AG04450 (cell line): Measurements from ENCODE around the gene CFDP1. TPM values are rescaled to one million over a fixed set of nuclear protein-coding genes. Genes with fewer than 3 reads are reported as not detected.
"Not testable (repeated sequence)": the region's sequence is repeated elsewhere in the genome, so short reads cannot be mapped to it uniquely, and the experiment has no call there.

Source experiments
- CTCF ChIA-PET: fragments of 300-600, 350-600 bp; formaldehyde crosslinking; extraction: SDS; loops from one replicate; lab custom pipeline; 2022; ENCODE audit warnings: antibody characterized with exemption, inconsistent platforms; lab: Charles Lee
- POLR2A ChIA-PET: fragments of 350-600 bp; formaldehyde crosslinking; extraction: SDS; loops from one replicate; lab custom pipeline; 2021; ENCODE audit warnings: antibody characterized with exemption, inconsistent platforms; lab: Yijun Ruan, JAX
- DNase-seq: peaks from one replicate; pipeline ENCODE4 v3.0.0-alpha.2; 2011; ENCODE audit warnings: low read depth, low spot score
- H3K27ac ChIP-seq: one replicate; pipeline ENCODE4 v1.5.1; 2012; ENCODE audit warnings: low read depth, low read length, control low read depth
- H3K27me3 ChIP-seq: one replicate; pipeline ENCODE4 v1.6.0; 2012; ENCODE audit warnings: low read length; ENCODE audit not compliant: control insufficient read depth, insufficient read depth
- H3K4me3 ChIP-seq: 2 replicates; pipeline ENCODE4 v1.5.1; 2011; ENCODE audit warnings: mild to moderate bottlenecking, low read depth, low read length, control low read depth
- H3K9me3 ChIP-seq: 2 replicates; pipeline ENCODE4 v1.5.1; 2012; ENCODE audit warnings: low read length; ENCODE audit not compliant: control insufficient read depth, insufficient read depth
- CTCF ChIP-seq: IDR thresholded peaks from 2 replicates; pipeline ENCODE4 v1.5.1; 2011; ENCODE audit warnings: low read depth, low read length, control low read depth, inconsistent platforms
- polyA plus RNA-seq: library from polyadenylated mRNA; depleted of rRNA; stranded (reverse); fragments of >200 nt; gene quantifications from 2 replicates; pipeline ENCODE4 v1.2.3, GENCODE V29; 2011

The CFDP1 gene
- polyA plus RNA-seq, 1 experiment = 81.6 TPM

GRCh38 chr16:75472908-75473877 is 39.9 kb upstream of the CFDP1 start:
- ChIA-PET CTCF (interaction anchor here (0.5 to 5.5 kb wide), 16 partner anchors 9 to 293 kb away, joined by 3 to 53 read pairs (median 7); partner anchors contain the start of genes ADAT1 and TMEM231), POLR2A (no interaction called here)
- Histone ChIP-seq H3K9me3 (no peaks in the 10 kb centered on the region), H3K27me3 (peaks cover 4% of the 10 kb centered on the region), H3K27ac (no peak overlapping the region), H3K4me3 (no peak overlapping the region)
- DNase-seq = no peak
- no peak for TF ChIP-seq CTCF

- H3K27me3 ChIP-seq = no peaks in the 10 kb centered on the region
- CTCF ChIA-PET = interaction anchor here (0.6 to 5.5 kb wide), 34 partner anchors 8 to 295 kb away, joined by 3 to 53 read pairs (median 4); partner anchors contain the start of genes ADAT1, CFDP1, CHST6 and TMEM231
- H3K9me3 ChIP-seq = no peaks in the 10 kb centered on the region
- H3K4me3 ChIP-seq = no peak overlapping the region
- POLR2A ChIA-PET = no interaction called here
- DNase-seq = peak; percentile 24
- no peak overlapping the region for H3K27ac ChIP-seq
- TF ChIP-seq CTCF = peak; percentile 78
These were observed 38.7 kb upstream of the CFDP1 start for GRCh38 chr16:75471723-75472633.

- POLR2A ChIA-PET = interaction anchor here (0.6 kb wide), 1 partner anchor 257 kb away, joined by 3 read pairs; no protein-coding TSS in a partner anchor
- DNase-seq = no peak
- no peak for TF ChIP-seq CTCF
- CTCF ChIA-PET = interaction anchor here (0.6 to 1.1 kb wide), 6 partner anchors 28 to 1235 kb away, joined by 3 to 9 read pairs (median 3); no protein-coding TSS in a partner anchor
- no peaks in the 10 kb centered on the region for H3K27me3 ChIP-seq
- no peaks in the 10 kb centered on the region for H3K9me3 ChIP-seq
- no peak overlapping the region for H3K4me3 ChIP-seq
- H3K27ac ChIP-seq = no peak overlapping the region
These were observed 33.5 kb upstream of the CFDP1 start for GRCh38 chr16:75466760-75467159.

GRCh38 chr16:75464122-75464918 is 31.0 kb upstream of the CFDP1 start, which contains the start of gene TMEM170A:
Gene TMEM170A, minus strand, starts transcription at chr16:75464689. Its CDS starts 89 bp downstream, at chr16:75464600.
- peak; percentile 100 for TF ChIP-seq CTCF
- Histone ChIP-seq H3K27ac (peak within 1 kb of the TSS; percentile 87), H3K9me3 (no peaks in the 10 kb centered on the region), H3K4me3 (peak within 1 kb of the TSS; percentile 84), H3K27me3 (no peaks in the 10 kb centered on the region)
- ChIA-PET CTCF (interaction anchor here (0.6 to 2.3 kb wide), 51 partner anchors 8 to 689 kb away, joined by 3 to 42 read pairs (median 5); partner anchors contain the start of genes ADAT1, CTRB2, FA2H and TMEM231), POLR2A (no interaction called here)
- DNase-seq = peak; percentile 98

DNA sequence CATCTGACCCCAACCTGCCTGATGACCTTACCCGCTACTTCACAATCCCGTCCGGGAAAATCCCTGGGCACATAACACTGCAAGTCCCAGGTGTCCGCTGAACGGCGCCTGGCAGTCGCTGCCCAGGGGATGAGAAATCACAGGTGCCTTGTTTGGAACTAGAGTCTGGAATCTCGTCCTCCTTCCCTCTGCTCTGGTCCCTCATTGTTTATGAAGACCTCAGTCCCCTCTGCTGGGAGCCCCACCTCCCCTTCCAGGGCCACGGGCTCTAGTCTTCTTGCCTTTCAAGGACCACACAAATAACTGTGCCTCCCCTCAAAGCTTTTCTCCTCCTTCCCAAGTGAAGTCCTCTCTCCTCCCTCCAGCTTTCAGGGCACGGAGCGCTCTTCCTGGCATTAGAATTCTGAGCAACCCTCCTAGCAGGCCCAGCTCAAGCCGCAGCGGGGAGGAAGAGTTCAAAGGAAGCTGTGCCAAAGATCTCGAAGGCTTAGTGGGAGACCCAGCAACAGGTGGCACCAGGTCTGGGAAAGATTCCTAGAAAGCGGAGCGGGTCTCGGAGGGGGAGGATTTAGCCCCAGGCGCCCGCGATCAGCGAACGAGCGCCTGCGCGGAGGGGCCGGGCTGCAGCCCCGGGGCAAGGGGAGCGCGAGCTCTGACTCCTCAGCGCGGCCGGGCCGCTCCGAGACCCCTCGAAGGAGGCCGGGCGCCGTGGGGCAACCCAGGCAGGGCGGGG is 30.3 kb upstream of the CFDP1 start:
- DNase-seq, H3K9me3 ChIP-seq, H3K27ac ChIP-seq, POLR2A ChIA-PET, H3K27me3 ChIP-seq: not testable (repeated sequence)
- CTCF ChIA-PET = interaction anchor here (0.6 to 2.3 kb wide), 7 partner anchors 9 to 996 kb away, joined by 3 to 9 read pairs (median 4); no protein-coding TSS in a partner anchor
- peak overlapping the region; percentile 84 for H3K4me3 ChIP-seq
